AG09319 (cell line): ENCODE data around the gene LRRC25.
"Not testable (repeated sequence)": the region's sequence is repeated elsewhere in the genome, so short reads cannot be mapped to it uniquely, and the experiment has no call there.

Source experiments
- DNase-seq: peaks from one replicate; pipeline ENCODE4 v3.0.0-alpha.2; 2010; ENCODE audit warnings: low read depth; ENCODE audit errors: extremely low read depth
- TF ChIP-seq, protein P1 (sequence below): IDR thresholded peaks from 2 replicates; pipeline ENCODE4 v1.5.1; 2011; ENCODE audit warnings: low read depth, mild to moderate bottlenecking, inconsistent platforms, low read length, moderate library complexity

Gene LRRC25

DNA sequence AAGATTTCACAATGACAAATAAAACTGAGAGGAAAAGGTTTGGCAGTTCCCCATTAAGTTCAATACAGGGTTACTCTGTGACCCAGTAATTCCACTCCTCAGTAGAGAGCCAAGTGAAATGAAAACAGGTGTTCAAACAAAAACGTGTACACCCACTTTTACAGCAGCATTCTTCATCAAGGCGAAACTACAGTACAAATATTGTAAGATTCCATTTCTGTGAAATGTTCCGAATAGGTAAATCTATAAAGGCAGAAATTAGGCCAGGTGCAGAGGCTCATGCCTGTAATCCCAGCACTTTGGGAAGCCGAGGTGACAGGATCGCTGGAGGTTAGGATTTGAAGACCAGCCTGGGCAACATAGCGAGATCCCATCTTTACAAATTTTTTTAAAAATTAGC, 20.4 kb downstream of the LRRC25 start:
- TF ChIP-seq, protein P1, sequence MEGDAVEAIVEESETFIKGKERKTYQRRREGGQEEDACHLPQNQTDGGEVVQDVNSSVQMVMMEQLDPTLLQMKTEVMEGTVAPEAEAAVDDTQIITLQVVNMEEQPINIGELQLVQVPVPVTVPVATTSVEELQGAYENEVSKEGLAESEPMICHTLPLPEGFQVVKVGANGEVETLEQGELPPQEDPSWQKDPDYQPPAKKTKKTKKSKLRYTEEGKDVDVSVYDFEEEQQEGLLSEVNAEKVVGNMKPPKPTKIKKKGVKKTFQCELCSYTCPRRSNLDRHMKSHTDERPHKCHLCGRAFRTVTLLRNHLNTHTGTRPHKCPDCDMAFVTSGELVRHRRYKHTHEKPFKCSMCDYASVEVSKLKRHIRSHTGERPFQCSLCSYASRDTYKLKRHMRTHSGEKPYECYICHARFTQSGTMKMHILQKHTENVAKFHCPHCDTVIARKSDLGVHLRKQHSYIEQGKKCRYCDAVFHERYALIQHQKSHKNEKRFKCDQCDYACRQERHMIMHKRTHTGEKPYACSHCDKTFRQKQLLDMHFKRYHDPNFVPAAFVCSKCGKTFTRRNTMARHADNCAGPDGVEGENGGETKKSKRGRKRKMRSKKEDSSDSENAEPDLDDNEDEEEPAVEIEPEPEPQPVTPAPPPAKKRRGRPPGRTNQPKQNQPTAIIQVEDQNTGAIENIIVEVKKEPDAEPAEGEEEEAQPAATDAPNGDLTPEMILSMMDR, result no peak
- no peak for DNase-seq

DNA sequence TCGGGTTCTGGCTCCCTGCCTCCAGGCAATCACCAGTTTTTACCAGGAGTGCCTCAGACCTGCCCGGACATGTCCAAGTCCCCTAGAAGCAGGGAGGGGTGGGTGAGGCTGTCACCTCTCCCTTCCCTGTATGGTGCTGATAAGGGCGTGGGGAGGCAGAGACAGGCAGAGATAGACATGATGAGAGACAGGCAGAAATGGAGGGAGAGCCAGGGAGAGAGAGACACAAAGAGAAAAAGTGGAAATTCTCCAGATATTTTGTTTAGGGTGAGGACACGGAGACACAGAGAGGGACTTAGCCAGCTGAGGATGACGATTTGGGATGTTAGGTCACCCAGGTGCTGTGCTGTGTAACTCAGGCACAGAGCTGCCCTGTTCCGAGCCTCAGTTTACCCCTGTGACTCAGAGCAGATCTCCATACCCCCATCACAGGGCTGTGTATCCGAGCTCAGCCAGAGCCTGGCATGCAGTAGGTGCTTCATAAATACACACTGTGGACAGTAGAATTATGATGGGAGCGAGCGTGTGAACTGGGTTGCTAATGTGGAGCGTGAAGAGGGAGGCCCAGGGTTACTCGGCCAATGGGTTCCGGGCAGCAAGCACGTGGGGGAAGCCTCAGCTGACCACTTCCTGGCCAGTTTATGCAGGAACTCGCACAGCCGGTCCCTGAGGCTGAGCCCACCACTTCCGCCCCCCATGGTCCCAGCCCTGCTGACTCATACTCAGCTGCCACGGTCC, 23.4 kb downstream of the LRRC25 start:
- TF ChIP-seq, protein P1, result no peak
- DNase-seq, result peak; percentile 82

DNA sequence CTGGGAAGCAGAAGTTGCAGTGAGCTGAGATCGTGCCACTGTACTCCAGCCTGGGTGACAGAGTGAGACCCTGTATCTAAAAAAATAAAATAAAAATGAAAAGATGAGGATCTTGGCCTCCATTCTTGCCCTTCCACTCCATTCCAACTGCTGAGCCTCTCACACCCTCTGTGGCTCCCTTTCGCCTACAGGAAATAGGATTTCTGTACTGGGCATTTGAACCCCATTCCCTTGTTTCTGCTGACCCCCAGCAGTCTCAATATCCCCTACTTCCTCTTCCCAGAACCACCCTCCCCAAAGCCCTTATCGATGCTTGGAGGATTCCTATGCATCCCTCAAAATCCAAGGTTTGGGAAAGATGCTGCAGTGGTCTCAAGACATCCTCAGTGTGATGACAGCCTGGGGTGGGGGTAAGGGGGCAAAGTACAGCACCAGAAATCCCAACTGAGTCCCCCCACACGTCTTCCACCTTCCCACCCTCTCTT, 24.0 kb downstream of the LRRC25 start:
- no peak for DNase-seq
- TF ChIP-seq, protein P1, result no peak

DNA sequence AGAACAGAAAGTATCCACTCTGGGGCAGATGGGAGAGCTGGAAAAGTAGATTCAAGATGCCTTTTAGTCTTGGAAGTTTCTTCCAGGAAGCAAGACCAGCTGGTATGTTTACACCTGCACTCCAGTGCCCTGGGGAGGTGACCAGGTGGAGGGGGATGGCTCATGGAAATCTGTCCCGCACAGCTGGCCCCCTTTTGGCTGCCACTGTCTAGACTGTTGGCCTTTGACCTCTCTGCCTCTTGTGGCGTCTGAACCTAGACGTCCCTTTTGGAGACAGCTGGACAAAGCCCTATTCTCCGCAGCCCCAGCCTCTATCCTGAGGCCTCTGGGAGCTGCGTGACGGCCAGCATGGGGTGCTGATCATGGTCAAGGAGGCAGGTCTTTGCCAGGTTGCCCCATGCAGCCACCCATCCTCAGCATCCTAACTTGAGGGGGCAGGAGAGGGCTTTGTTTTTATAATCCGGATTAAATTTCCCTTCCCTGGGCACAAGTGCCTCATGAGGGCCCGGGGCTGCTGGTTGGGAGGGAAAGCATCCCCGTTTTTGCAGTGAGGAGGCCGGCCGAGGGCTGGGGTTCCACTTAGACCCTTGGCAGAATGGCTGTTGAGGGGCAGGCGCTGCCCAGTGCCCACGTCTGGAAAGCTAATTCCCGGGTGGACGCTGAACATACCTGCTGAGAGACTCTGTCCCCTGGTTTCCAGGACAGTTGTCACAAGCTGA, 28.8 kb downstream of the LRRC25 start:
- no peak for DNase-seq
- TF ChIP-seq, protein P1, result no peak

DNA sequence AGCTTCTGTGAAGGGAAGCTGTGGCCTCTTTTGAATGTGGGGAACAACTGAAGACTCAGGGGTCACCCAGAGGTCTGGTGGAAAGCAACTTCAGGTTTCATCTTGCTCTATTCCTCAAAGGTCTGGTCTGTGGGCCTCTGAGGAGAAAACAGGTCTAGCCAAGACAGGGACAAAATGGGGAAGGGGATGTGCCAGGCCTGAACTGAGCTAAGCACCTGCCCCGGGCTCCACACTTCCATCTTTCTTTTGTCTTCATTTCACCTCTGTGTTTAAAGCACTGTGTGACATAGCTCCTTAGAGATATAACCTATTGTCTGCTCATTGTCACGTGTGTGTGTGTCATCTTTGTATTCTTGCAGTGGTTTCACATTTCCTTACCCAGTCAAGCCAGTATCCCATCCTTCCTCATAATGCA, 31.4 kb downstream of the LRRC25 start:
- no peak for DNase-seq
- TF ChIP-seq, protein P1, result no peak

DNA sequence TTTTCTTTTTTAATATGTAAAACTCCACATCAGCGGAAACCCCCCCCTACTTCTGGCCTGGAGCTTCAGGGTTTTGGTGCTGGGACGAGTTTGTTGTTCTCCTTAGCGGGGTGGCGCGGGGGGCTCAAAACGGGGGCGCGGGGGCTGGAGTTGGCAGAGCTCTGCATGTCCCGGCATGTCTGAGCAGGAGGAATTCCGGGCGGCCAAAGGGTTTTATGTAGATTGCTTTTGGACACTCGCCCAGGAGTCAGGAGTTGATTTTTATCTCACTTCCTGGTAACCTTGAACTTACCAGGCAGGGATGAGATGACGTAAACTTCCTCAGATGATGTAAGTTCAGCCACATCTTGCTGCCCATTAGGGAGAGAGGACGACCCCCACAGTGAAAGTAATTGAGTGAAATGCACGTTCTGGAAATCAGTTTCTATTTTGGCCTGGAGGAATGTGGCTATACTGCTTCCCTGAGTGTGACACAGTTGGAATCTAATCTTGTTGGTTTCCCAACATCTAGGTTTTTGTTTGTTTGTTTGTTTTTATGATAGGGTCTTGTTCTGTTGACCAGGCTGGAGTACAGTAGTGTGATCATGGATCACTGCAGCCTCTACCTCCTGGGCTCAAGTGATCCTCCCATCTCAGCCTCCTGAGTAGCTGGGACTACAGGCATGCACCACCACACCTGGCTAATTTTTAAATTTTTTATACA, 32.4 kb downstream of the LRRC25 start:
- DNase-seq, result peak; percentile 97

DNA sequence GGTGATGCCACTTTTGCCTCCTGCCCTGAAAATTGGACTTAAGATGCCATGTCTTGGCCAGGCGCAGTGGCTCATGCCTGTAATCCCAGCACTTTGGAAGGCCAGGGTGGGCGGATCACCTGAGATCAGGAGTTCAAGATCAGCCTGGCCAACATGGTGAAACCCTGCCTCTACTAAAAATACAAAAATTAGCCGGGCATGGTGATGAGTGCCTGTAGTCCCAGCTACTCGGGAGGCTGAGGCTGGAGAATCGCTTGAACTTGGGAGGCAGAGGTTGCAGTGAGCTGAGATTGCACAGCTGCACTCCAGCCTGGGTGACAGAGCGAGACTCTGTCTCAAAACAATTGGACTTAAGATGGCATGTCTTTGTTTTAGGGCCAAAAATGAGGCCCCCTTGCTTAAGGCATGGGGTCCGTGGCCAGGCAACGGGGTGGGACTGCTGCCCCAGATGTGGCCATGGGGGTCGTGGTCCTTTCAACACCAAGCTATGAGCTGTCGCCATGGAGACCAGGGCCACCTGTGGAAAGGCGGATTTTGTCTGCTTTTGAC, 33.1 kb downstream of the LRRC25 start:
- not testable (repeated sequence) for DNase-seq

More for the DNA sequence above, 32.4 kb downstream of the LRRC25 start:
- TF ChIP-seq, protein P1, result no peak
